ENCODE data around the gene BMI1. TPM values are rescaled to one million over a fixed set of nuclear protein-coding genes. Genes with fewer than 3 reads are reported as not detected.

The BMI1 gene
- total RNA-seq (2021): 5.3 and 6.8 TPM in 2 replicates
- long read RNA-seq, partial matches to known transcripts: 0 of 4 reads
- long read RNA-seq, other reads (novel, unspliced or antisense): 2 of 4 reads

GRCh38 chr10:22320591-22321155 is at the start of gene BMI1:
BMI1 (plus strand) TSS chr10:22321099; CDS start chr10:22326450, 5,351 bp downstream.
- Histone ChIP-seq H3K79me2 (ENCODE audit: insufficient read depth, low read length) (no peaks in the 10 kb centered on the region), H3K79me1 (ENCODE audit: insufficient read depth, low read depth, low read length, poor library complexity, severe bottlenecking) (no peaks in the 10 kb centered on the region), H2BK15ac (ENCODE audit: low read depth, low read length) (no peak within 1 kb of the TSS), H2AK5ac (ENCODE audit: insufficient read length, low read length) (no peak within 1 kb of the TSS), H3K27me3 (ENCODE audit: insufficient read depth, low read length) (peaks cover 52% of the 10 kb centered on the region), H4K20me1 (ENCODE audit: control insufficient read depth, insufficient read depth, insufficient read length) (no peaks in the 10 kb centered on the region), H3K4me2 (ENCODE audit: insufficient read depth, insufficient read length, low read length) (peak within 1 kb of the TSS; percentile 81), H3T11ph (ENCODE audit: low read length) (no peak within 1 kb of the TSS), H2BK20ac (ENCODE audit: low read depth, low read length, poor library complexity, severe bottlenecking) (no peak within 1 kb of the TSS), H3K18ac (ENCODE audit: insufficient read length, low read depth, low read length) (peak within 1 kb of the TSS; percentile 47), H3K14ac (ENCODE audit: insufficient read depth, low read length) (peak within 1 kb of the TSS; percentile 92; the same call in 1 of the 2 replicates), H2AFZ (ENCODE audit: low read length) (no peak within 1 kb of the TSS), H4K91ac (ENCODE audit: insufficient read length, low read depth, low read length) (no peak within 1 kb of the TSS), H3K27ac (ENCODE audit: insufficient read length, low read depth, low read length) (no peak within 1 kb of the TSS), H3K56ac (ENCODE audit: insufficient read length, low read depth, low read length) (no peak within 1 kb of the TSS), H3K9me3 (ENCODE audit: control insufficient read depth, low read depth, low read length) (no peaks in the 10 kb centered on the region), H3K23me2 (ENCODE audit: insufficient read length, low read depth, low read length, poor library complexity, severe bottlenecking) (peaks cover 12% of the 10 kb centered on the region), H2BK5ac (ENCODE audit: insufficient read length, low read length) (no peak within 1 kb of the TSS), H4K8ac (replicated peaks; ENCODE audit: insufficient read length, low read depth, low read length) (no peak within 1 kb of the TSS), H3K9ac (ENCODE audit: extremely low read depth, insufficient read length, low read length) (no peak within 1 kb of the TSS), H2BK120ac (ENCODE audit: low read depth, low read length, poor library complexity, severe bottlenecking) (no peak within 1 kb of the TSS), H3K23ac (ENCODE audit: insufficient read length, low read depth, low read length) (no peak within 1 kb of the TSS), H3K4me1 (ENCODE audit: insufficient read depth, low read length) (peaks cover 5% of the 10 kb centered on the region; the same call in 1 of the 2 replicates), H2BK12ac (ENCODE audit: insufficient read length, low read depth, low read length) (no peak within 1 kb of the TSS), H4K5ac (ENCODE audit: insufficient read length, low read depth, low read length) (no peak within 1 kb of the TSS), H3K4ac (ENCODE audit: low read depth, low read length) (no peak within 1 kb of the TSS)
- Mint-ChIP-seq H3K36me3 (ENCODE audit: insufficient read depth in 1 of 3, low read depth in 3 of 3) (peaks cover 0 to 2% (median 1%) of the 10 kb centered on the region in 3 experiments; a peak in 3 of 7 replicates), H3K27me3 (ENCODE audit: low read depth) (peaks cover 82% of the 10 kb centered on the region), H3K27ac (no peak within 1 kb of the TSS), H3K9me3 (peaks cover 4 to 5% of the 10 kb centered on the region in 2 experiments; a peak in 2 of 5 replicates), H3K4me1 (peaks cover 39 to 58% of the 10 kb centered on the region in 2 experiments), H3K4me3 (peak within 1 kb of the TSS; percentile 74 to 86)
- WGBS (ENCODE audit: extremely low coverage, insufficient read length, low lambda C conversion rate): no CpG with 5 or more reads among the region's 85 CpGs
- no peak for TF ChIP-seq CTCF (conservative IDR thresholded peaks at IDR 0.05)
- peak; percentile 85 for DNase-seq
